ENCODE measurements around the gene CAMK2D.

DNA sequence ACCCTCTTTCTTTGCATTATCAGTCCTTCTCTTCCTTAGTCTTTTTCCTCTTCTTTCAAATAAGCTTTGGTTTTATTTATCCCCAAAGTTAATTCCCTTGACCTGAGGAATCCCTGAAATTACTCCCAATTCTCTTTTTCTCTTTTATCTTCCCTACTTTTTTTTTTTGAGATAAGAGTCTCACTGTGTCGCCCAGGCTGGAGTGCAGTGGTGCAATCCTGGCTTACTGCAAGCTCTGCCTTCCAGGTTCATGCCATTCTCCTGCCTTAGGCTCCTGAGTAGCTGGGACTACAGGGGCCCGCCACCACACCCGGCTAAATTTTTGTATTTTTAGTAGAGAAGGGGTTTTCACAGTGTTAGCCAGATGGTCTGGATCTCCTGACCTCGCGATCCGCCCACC, 17.8 kb downstream of the CAMK2D start:
- TF ChIP-seq, protein P1, sequence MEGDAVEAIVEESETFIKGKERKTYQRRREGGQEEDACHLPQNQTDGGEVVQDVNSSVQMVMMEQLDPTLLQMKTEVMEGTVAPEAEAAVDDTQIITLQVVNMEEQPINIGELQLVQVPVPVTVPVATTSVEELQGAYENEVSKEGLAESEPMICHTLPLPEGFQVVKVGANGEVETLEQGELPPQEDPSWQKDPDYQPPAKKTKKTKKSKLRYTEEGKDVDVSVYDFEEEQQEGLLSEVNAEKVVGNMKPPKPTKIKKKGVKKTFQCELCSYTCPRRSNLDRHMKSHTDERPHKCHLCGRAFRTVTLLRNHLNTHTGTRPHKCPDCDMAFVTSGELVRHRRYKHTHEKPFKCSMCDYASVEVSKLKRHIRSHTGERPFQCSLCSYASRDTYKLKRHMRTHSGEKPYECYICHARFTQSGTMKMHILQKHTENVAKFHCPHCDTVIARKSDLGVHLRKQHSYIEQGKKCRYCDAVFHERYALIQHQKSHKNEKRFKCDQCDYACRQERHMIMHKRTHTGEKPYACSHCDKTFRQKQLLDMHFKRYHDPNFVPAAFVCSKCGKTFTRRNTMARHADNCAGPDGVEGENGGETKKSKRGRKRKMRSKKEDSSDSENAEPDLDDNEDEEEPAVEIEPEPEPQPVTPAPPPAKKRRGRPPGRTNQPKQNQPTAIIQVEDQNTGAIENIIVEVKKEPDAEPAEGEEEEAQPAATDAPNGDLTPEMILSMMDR (conservative IDR thresholded peaks at IDR 0.05 in 1 of 2, IDR thresholded peaks at IDR 0.05 in 1 of 2; ENCODE audit: low read depth in 1 of 2, low read length in 2 of 2) = no peak
- TF ChIP-seq EZH2 (IDR thresholded peaks at IDR 0.05; ENCODE audit: low read length, missing control alignments) = no peak

Data from fibroblast of lung (primary cell).